Activated effector memory CD4-positive, alpha-beta T cell treated with anti-CD3 and anti-CD28 coated beads, Interleukin-2, amount 50 U/mL, for 16 hours (primary cell): ENCODE results near the gene PAFAH1B1.

Experiments used
- DNase-seq: peaks from one replicate; pipeline ENCODE4 v3.0.0-alpha.2; 2020

Gene PAFAH1B1

GRCh38 chr17:2723505-2723996, 130.1 kb downstream of the PAFAH1B1 start:
- DNase-seq: no peak

GRCh38 chr17:2723997-2724783, 130.7 kb downstream of the PAFAH1B1 start:
- no peak for DNase-seq

GRCh38 chr17:2724784-2725164, 131.3 kb downstream of the PAFAH1B1 start:
- peak; percentile 74 for DNase-seq

- no peak for DNase-seq
These were observed 137.4 kb downstream of the PAFAH1B1 start for GRCh38 chr17:2730764-2731353.

GRCh38 chr17:2731807-2732206, 138.4 kb downstream of the PAFAH1B1 start:
- DNase-seq: no peak

- no peak for DNase-seq
These were observed 141.5 kb downstream of the PAFAH1B1 start for GRCh38 chr17:2734939-2735338.
